WERI-Rb-1 (cell line): Measurements from ENCODE around the gene CAPN9.

ENCODE experiments used
- DNase-seq: peaks from one replicate; pipeline ENCODE4 v3.0.0-alpha.2; 2020
- H3K27ac ChIP-seq: fragments of 250-450 bp; sonication (Bioruptor Pico); 2 replicates; pipeline ENCODE4 v1.5.1; 2020; ENCODE audit warnings: mild to moderate bottlenecking, moderate library complexity
- H3K27me3 ChIP-seq: fragments of 250-450 bp; sonication (Bioruptor Pico); 2 replicates; pipeline ENCODE4 v1.5.1; 2021; ENCODE audit warnings: mild to moderate bottlenecking, low read depth, moderate library complexity; ENCODE audit not compliant: insufficient read depth, severe bottlenecking
- H3K36me3 ChIP-seq: fragments of 250-450 bp; sonication (Bioruptor Pico); 2 replicates; pipeline ENCODE4 v1.5.1; 2020; ENCODE audit warnings: mild to moderate bottlenecking, moderate library complexity
- H3K4me3 ChIP-seq: 2 replicates; pipeline ENCODE4 v1.5.1; 2011; ENCODE audit warnings: low read depth, mild to moderate bottlenecking, control low read depth, low read length
- H3K9me3 ChIP-seq: fragments of 250-450 bp; sonication (Bioruptor Pico); 2 replicates; pipeline ENCODE4 v1.5.1; 2021; ENCODE audit warnings: mild to moderate bottlenecking, moderate library complexity; ENCODE audit not compliant: severe bottlenecking
- CTCF ChIP-seq: IDR thresholded peaks from 2 replicates; pipeline ENCODE4 v1.5.1; 2011; ENCODE audit warnings: low read depth, mild to moderate bottlenecking, control low read depth, inconsistent platforms, low read length

CAPN9 gene

GRCh38 chr1:230787471-230787870 lies 40.3 kb downstream of the CAPN9 start:
- Histone ChIP-seq H3K27ac (no peak overlapping the region), H3K9me3 (no peaks in the 10 kb centered on the region), H3K4me3 (no peak overlapping the region), H3K36me3 (no peaks in the 10 kb centered on the region), H3K27me3 (no peaks in the 10 kb centered on the region)
- no peak for DNase-seq
- no peak for TF ChIP-seq CTCF

GRCh38 chr1:230788561-230789275 lies 41.5 kb downstream of the CAPN9 start:
- no peaks in the 10 kb centered on the region for H3K27me3 ChIP-seq
- no peaks in the 10 kb centered on the region for H3K9me3 ChIP-seq
- H3K27ac ChIP-seq = no peak overlapping the region
- no peaks in the 10 kb centered on the region for H3K36me3 ChIP-seq
- DNase-seq = no peak
- no peak overlapping the region for H3K4me3 ChIP-seq
- TF ChIP-seq CTCF = no peak

- Histone ChIP-seq H3K27ac (no peak overlapping the region), H3K9me3 (no peaks in the 10 kb centered on the region), H3K36me3 (no peaks in the 10 kb centered on the region), H3K4me3 (no peak overlapping the region), H3K27me3 (no peaks in the 10 kb centered on the region)
- TF ChIP-seq CTCF = no peak
- no peak for DNase-seq
Measured at GRCh38 chr1:230790026-230790425, 42.8 kb downstream of the CAPN9 start.

GRCh38 chr1:230791986-230792564 lies 44.9 kb downstream of the CAPN9 start:
- TF ChIP-seq CTCF = no peak
- H3K9me3 ChIP-seq = no peaks in the 10 kb centered on the region
- no peaks in the 10 kb centered on the region for H3K36me3 ChIP-seq
- DNase-seq = no peak
- no peak overlapping the region for H3K4me3 ChIP-seq
- H3K27ac ChIP-seq = no peak overlapping the region
- no peaks in the 10 kb centered on the region for H3K27me3 ChIP-seq

- no peak overlapping the region for H3K4me3 ChIP-seq
- no peak overlapping the region for H3K27ac ChIP-seq
- no peaks in the 10 kb centered on the region for H3K9me3 ChIP-seq
- no peaks in the 10 kb centered on the region for H3K36me3 ChIP-seq
- H3K27me3 ChIP-seq = no peaks in the 10 kb centered on the region
- DNase-seq = no peak
- TF ChIP-seq CTCF = peak; percentile 45
Measured at GRCh38 chr1:230792691-230793462, 45.7 kb downstream of the CAPN9 start.
